ENCODE results near the gene EFNB1.

GRCh38 chrX:68840256-68840655 is 11.4 kb downstream of the EFNB1 start:
- TF ChIP-seq CTCF (IDR thresholded peaks at IDR 0.05; ENCODE audit: borderline replicate concordance, extremely low read depth, low read length, poor library complexity, severe bottlenecking), result no peak
- no peak for TF ChIP-seq EZH2 (IDR thresholded peaks at IDR 0.05; ENCODE audit: borderline replicate concordance, low read depth, low read length, severe bottlenecking)
